Loucy (cell line): ENCODE data around the gene PKHD1.

Experiments used
- EZH2phosphoT487 ChIP-seq: fragments of 200-600 bp; IDR thresholded peaks from 2 replicates; pipeline ENCODE4 v1.6.1; 2018; ENCODE audit warnings: antibody characterized with exemption, mild to moderate bottlenecking, moderate library complexity, borderline replicate concordance
- TF ChIP-seq, protein P1 (sequence below): fragments of 200-600 bp; sonication (generic); conservative IDR thresholded peaks from 2 replicates; pipeline ENCODE4 v1.5.1; 2014; ENCODE audit warnings: mild to moderate bottlenecking, antibody characterized with exemption, low read length

DNA sequence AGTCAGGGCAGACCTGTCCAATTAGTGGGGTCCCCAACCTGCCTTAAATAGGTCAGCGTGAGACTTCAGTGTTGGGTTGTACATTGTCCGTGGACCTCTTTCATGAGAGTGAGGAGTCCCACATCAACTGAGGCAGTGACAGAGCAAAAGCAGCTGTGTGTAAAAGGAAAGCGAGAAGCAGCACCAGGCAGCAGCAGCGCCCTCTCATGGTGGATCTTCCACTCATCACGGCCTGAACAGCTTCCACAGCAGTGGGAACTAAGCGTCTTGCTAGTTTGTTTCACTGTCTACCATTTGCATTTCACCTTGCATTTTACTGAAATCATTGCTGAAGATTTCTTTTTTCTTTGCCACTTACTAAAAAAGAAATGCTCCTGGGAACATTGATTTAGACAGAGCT is 333.8 kb downstream of the PKHD1 start:
- TF ChIP-seq, protein P1, sequence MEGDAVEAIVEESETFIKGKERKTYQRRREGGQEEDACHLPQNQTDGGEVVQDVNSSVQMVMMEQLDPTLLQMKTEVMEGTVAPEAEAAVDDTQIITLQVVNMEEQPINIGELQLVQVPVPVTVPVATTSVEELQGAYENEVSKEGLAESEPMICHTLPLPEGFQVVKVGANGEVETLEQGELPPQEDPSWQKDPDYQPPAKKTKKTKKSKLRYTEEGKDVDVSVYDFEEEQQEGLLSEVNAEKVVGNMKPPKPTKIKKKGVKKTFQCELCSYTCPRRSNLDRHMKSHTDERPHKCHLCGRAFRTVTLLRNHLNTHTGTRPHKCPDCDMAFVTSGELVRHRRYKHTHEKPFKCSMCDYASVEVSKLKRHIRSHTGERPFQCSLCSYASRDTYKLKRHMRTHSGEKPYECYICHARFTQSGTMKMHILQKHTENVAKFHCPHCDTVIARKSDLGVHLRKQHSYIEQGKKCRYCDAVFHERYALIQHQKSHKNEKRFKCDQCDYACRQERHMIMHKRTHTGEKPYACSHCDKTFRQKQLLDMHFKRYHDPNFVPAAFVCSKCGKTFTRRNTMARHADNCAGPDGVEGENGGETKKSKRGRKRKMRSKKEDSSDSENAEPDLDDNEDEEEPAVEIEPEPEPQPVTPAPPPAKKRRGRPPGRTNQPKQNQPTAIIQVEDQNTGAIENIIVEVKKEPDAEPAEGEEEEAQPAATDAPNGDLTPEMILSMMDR, result peak; percentile 75
- no peak for TF ChIP-seq EZH2phosphoT487
